K562 (cell line): ENCODE measurements around the gene PPL. TPM values are rescaled to one million over a fixed set of nuclear protein-coding genes. Genes with fewer than 3 reads are reported as not detected.

ENCODE experiments used
- BRD9 ChIP-seq: fragments of 450-650 bp; IDR thresholded peaks from 2 replicates; pipeline ENCODE4 v1.6.1; 2018; ENCODE audit warnings: low read depth; ENCODE audit not compliant: partially characterized antibody
- CEBPG ChIP-seq, 3 experiments: fragments of 200-800 bp in 1 of 3; sonication (Bioruptor generic) in 1 of 3; sonication (generic) in 1 of 3; formaldehyde crosslinking in 1 of 3; IDR thresholded peaks in 2 of 3; conservative IDR thresholded peaks in 1 of 3; 2 replicates each; pipeline versions ENCODE4 v1.6.1 to v1.8.0; 2016 to 2022; ENCODE audit warnings: missing compliant biosample characterization in 2 of 3, missing genetic modification characterization in 2 of 3, mild to moderate bottlenecking in 1 of 3, missing genetic modification reagents in 1 of 3
- FOXM1 ChIP-seq, 2 experiments: fragments of 450-650 bp in 1 of 2; sonication (generic) in 1 of 2; formaldehyde crosslinking in 1 of 2; IDR thresholded peaks; 2 replicates each; pipeline versions ENCODE4 v1.6.1 to v1.9.0; 2017 to 2022; ENCODE audit warnings: low read depth in 2 of 2, mild to moderate bottlenecking in 2 of 2, missing genetic modification reagents in 1 of 2, moderate library complexity in 1 of 2
- KAT8 ChIP-seq: fragments of 450-650 bp; IDR thresholded peaks from 2 replicates; pipeline ENCODE4 v1.6.1; 2016; ENCODE audit warnings: low read depth, mild to moderate bottlenecking
- KLF1 ChIP-seq: fragments of 450-650 bp; IDR thresholded peaks from 2 replicates; pipeline ENCODE4 v1.6.1; 2016; ENCODE audit warnings: missing genetic modification characterization, missing compliant biosample characterization
- LCOR ChIP-seq: sonication (generic); formaldehyde crosslinking; IDR thresholded peaks from 2 replicates; pipeline ENCODE4 v1.8.0; 2022; ENCODE audit warnings: mild to moderate bottlenecking, missing genetic modification reagents
- PRMT5 ChIP-seq: sonication (generic); formaldehyde crosslinking; IDR thresholded peaks from 2 replicates; pipeline ENCODE4 v1.5.0; 2020; ENCODE audit warnings: missing genetic modification reagents
- PRPF4 ChIP-seq: fragments of 200-400 bp; formaldehyde crosslinking; IDR thresholded peaks from one replicate; pipeline ENCODE4 v1.6.1; 2017; ENCODE audit warnings: low read length, low read depth, mild to moderate bottlenecking; ENCODE audit not compliant: insufficient read depth, poor library complexity, severe bottlenecking
- TFAM ChIP-seq: fragments of 250-450 bp; sonication (Bioruptor Pico); conservative IDR thresholded peaks from 2 replicates; pipeline ENCODE4 v1.5.0; 2021; ENCODE audit warnings: mild to moderate bottlenecking, moderate library complexity
- TGIF2 ChIP-seq: sonication (generic); formaldehyde crosslinking; IDR thresholded peaks from 2 replicates; pipeline ENCODE4 v1.8.1; 2022; ENCODE audit warnings: mild to moderate bottlenecking, missing genetic modification reagents, moderate library complexity
- YBX1 ChIP-seq: fragments of 450-650 bp; IDR thresholded peaks from 2 replicates; pipeline ENCODE4 v1.7.1; 2016; ENCODE audit warnings: mild to moderate bottlenecking
- ZKSCAN8 ChIP-seq: fragments of 200-800 bp; sonication (Bioruptor generic); IDR thresholded peaks from 2 replicates; pipeline ENCODE4 v1.6.1; 2016; ENCODE audit warnings: missing genetic modification characterization, missing compliant biosample characterization
- ZNF384 ChIP-seq: IDR thresholded peaks from 2 replicates; pipeline ENCODE4 v1.6.1; 2012; ENCODE audit warnings: low read depth, low read length, improper control_type of control experiment
- ZSCAN32 ChIP-seq: fragments of 450-650 bp; formaldehyde crosslinking; IDR thresholded peaks from 2 replicates; pipeline ENCODE4 v1.4.0; 2020; ENCODE audit warnings: mild to moderate bottlenecking, moderate library complexity
- polyA plus RNA-seq, 8 experiments: library from polyadenylated mRNA; depleted of rRNA in 4 of 8; stranded (reverse) in 5 of 8; unstranded in 3 of 8; fragments of >200 nt; fragmentation: Nextera tagmentation in 2 of 8; fragmentation: Illumina TruSeq in 1 of 8; extraction: Ambion mirVana in 2 of 8; extraction: Trizol in 1 of 8; gene quantifications; 2 replicates each; pipeline versions ENCODE4 v1.2.1 to v1.2.3, GENCODE V29; 2011 to 2014; ENCODE audit warnings: inconsistent platforms in 1 of 8, missing spikeins in 1 of 8
- total RNA-seq, 7 experiments: library from RNA; depleted of rRNA in 6 of 7; stranded (reverse); fragments of >200 nt in 6 of 7; fragmentation: Illumina TruSeq in 2 of 7; extraction: Trizol in 2 of 7; gene quantifications; 2 replicates each; pipeline versions ENCODE4 v1.2.1 to v1.2.3, GENCODE V29; 2011 to 2021; ENCODE audit warnings: low replicate concordance in 1 of 7
- TF ChIP-seq, protein P1 (sequence below): IDR thresholded peaks from 2 replicates; pipeline ENCODE4 v1.6.1; 2012; ENCODE audit warnings: low read depth, low read length, improper control_type of control experiment, borderline replicate concordance
- TF ChIP-seq, protein P2 (sequence below), 2 experiments: fragments of 450-650 bp; IDR thresholded peaks; 2 replicates each; pipeline ENCODE4 v1.6.1; 2016
- TF ChIP-seq, protein P3 (sequence below): fragments of 450-650 bp; IDR thresholded peaks from 2 replicates; pipeline ENCODE4 v1.6.1; 2017; ENCODE audit warnings: antibody characterized with exemption, mild to moderate bottlenecking
- TF ChIP-seq, protein P4 (sequence below), 2 experiments: fragments of 250-450 bp in 1 of 2; fragments of 450-650 bp in 1 of 2; sonication (Bioruptor Pico) in 1 of 2; IDR thresholded peaks; 2 replicates each; pipeline versions ENCODE4 v1.6.1 to v1.8.0; 2016 to 2021; ENCODE audit warnings: mild to moderate bottlenecking in 2 of 2, moderate library complexity in 2 of 2, missing compliant biosample characterization in 1 of 2, missing genetic modification characterization in 1 of 2

PPL gene
- total and polyA plus RNA-seq, 9 of the 15 experiments (the other 6 are each of a cell fraction or from before 2014, with no cell fraction given) = 0.01 to 0.15 (median 0.07) TPM; not detected in 3

DNA sequence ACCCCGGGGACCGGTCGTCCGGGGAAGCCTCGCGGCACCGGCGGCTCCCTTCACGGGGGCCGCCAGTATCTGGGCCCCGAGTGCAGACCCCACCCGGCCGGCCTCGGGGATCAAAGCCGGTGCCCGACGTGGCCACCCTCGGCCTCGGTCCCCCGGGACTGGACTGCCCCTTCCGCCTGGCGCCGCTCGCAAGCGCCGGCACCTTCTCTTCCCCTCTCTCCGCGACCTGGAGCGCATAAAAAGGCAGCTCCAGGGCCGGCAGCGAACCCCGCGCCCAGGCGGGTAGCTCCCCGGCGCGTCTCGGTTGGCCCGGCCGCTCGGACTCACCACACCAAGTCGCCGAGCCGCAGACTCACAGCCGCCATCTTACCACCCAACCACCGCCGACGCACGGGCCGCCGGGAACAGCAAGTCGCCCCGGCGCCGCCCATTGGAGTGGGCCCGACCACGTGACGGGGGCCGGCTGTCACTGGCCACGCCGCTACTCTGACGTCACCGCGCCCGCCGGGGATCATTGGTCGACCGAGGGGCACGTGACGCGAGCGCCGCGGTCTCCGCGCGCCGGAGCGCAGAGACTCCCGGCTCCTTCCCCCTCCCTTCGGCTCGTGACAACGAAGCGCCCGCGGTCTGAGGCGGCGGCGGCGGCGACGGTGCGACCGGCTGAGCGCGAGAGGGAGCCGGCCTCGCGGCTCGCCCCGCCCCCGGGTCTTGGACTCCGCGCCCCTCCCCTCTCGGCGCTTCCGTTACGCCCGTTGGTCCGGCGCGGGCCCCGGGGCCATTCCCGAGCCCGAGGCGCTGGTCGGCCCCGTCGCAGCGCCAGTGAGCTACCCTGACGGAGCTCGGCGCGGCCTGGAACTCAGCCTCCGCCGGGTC is 89.8 kb downstream of the PPL start, which contains the start of the genes GLYR1 and UBN1 (continued):
- TF ChIP-seq ZSCAN32 (CRISPR knock-in tag) (no peak), ZKSCAN8 (no peak), KAT8 (no peak), TGIF2 (CRISPR knock-in tag) (no peak; the same call in 1 of the 2 replicates), ZNF384 (no peak), FOXM1 (IDR thresholded peaks at IDR 0.05; ENCODE audit: low read depth) (no peak), FOXM1 (CRISPR knock-in tag; IDR thresholded peaks at IDR 0.05; ENCODE audit: low read depth) (no peak), TFAM (CRISPR knock-in tag) (no peak), LCOR (CRISPR knock-in tag) (no peak), BRD9 (no peak), PRMT5 (CRISPR knock-in tag) (no peak), YBX1 (no peak), PRPF4 (no peak), CEBPG (CRISPR knock-in tag; IDR thresholded peaks at IDR 0.05) (no peak), CEBPG (tag; conservative IDR thresholded peaks at IDR 0.05 in 1 of 2, IDR thresholded peaks at IDR 0.05 in 1 of 2) (no peak), KLF1 (no peak)
- TF ChIP-seq, protein P1, sequence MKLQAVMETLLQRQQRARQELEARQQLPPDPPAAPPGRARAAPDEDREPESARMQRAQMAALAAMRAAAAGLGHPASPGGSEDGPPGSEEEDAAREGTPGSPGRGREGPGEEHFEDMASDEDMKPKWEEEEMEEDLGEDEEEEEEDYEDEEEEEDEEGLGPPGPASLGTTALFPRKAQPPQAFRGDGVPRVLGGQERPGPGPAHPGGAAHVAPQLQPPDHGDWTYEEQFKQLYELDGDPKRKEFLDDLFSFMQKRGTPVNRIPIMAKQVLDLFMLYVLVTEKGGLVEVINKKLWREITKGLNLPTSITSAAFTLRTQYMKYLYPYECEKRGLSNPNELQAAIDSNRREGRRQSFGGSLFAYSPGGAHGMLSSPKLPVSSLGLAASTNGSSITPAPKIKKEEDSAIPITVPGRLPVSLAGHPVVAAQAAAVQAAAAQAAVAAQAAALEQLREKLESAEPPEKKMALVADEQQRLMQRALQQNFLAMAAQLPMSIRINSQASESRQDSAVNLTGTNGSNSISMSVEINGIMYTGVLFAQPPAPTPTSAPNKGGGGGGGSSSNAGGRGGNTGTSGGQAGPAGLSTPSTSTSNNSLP = no peak
- TF ChIP-seq, protein P2, sequence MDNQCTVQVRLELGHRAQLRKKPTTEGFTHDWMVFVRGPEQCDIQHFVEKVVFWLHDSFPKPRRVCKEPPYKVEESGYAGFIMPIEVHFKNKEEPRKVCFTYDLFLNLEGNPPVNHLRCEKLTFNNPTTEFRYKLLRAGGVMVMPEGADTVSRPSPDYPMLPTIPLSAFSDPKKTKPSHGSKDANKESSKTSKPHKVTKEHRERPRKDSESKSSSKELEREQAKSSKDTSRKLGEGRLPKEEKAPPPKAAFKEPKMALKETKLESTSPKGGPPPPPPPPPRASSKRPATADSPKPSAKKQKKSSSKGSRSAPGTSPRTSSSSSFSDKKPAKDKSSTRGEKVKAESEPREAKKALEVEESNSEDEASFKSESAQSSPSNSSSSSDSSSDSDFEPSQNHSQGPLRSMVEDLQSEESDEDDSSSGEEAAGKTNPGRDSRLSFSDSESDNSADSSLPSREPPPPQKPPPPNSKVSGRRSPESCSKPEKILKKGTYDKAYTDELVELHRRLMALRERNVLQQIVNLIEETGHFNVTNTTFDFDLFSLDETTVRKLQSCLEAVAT (IDR thresholded peaks at IDR 0.05) = 0 out of 4 replicates have a peak, but pooled peaks of 1 of the 2 experiments have one; percentile 33
- TF ChIP-seq, protein P3, sequence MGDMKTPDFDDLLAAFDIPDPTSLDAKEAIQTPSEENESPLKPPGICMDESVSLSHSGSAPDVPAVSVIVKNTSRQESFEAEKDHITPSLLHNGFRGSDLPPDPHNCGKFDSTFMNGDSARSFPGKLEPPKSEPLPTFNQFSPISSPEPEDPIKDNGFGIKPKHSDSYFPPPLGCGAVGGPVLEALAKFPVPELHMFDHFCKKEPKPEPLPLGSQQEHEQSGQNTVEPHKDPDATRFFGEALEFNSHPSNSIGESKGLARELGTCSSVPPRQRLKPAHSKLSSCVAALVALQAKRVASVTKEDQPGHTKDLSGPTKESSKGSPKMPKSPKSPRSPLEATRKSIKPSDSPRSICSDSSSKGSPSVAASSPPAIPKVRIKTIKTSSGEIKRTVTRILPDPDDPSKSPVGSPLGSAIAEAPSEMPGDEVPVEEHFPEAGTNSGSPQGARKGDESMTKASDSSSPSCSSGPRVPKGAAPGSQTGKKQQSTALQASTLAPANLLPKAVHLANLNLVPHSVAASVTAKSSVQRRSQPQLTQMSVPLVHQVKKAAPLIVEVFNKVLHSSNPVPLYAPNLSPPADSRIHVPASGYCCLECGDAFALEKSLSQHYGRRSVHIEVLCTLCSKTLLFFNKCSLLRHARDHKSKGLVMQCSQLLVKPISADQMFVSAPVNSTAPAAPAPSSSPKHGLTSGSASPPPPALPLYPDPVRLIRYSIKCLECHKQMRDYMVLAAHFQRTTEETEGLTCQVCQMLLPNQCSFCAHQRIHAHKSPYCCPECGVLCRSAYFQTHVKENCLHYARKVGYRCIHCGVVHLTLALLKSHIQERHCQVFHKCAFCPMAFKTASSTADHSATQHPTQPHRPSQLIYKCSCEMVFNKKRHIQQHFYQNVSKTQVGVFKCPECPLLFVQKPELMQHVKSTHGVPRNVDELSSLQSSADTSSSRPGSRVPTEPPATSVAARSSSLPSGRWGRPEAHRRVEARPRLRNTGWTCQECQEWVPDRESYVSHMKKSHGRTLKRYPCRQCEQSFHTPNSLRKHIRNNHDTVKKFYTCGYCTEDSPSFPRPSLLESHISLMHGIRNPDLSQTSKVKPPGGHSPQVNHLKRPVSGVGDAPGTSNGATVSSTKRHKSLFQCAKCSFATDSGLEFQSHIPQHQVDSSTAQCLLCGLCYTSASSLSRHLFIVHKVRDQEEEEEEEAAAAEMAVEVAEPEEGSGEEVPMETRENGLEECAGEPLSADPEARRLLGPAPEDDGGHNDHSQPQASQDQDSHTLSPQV = no peak
- TF ChIP-seq, protein P4, sequence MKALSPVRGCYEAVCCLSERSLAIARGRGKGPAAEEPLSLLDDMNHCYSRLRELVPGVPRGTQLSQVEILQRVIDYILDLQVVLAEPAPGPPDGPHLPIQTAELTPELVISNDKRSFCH (CRISPR knock-in tag; IDR thresholded peaks at IDR 0.05) = no peak
- TF ChIP-seq, protein P4 (tag; IDR thresholded peaks at IDR 0.05) = no peak
